GM19438 (cell line): ENCODE data around the gene IRF9.
A peak's percentile ranks its signal among the peaks of the same experiment; 100 is the strongest.

Experiments
- ATAC-seq: cut with Tn5 transposase; IDR thresholded peaks from one replicate; pipeline ENCODE4 v1.9.1; 2021; ENCODE audit warnings: low read depth; ENCODE audit not compliant: unreplicated experiment

IRF9 gene

GRCh38 chr14:24213866-24214662 lies 53.0 kb downstream of the IRF9 start:
- no peak for ATAC-seq

- ATAC-seq: peak; percentile 57
Measured at GRCh38 chr14:24215495-24216344, 54.7 kb downstream of the IRF9 start, which contains the start of gene MDP1. Gene MDP1, minus strand, starts transcription at chr14:24216066. Its CDS starts 111 bp downstream, at chr14:24215955.
